ENCODE measurements around the gene GAK.

- TF ChIP-seq, protein P1, sequence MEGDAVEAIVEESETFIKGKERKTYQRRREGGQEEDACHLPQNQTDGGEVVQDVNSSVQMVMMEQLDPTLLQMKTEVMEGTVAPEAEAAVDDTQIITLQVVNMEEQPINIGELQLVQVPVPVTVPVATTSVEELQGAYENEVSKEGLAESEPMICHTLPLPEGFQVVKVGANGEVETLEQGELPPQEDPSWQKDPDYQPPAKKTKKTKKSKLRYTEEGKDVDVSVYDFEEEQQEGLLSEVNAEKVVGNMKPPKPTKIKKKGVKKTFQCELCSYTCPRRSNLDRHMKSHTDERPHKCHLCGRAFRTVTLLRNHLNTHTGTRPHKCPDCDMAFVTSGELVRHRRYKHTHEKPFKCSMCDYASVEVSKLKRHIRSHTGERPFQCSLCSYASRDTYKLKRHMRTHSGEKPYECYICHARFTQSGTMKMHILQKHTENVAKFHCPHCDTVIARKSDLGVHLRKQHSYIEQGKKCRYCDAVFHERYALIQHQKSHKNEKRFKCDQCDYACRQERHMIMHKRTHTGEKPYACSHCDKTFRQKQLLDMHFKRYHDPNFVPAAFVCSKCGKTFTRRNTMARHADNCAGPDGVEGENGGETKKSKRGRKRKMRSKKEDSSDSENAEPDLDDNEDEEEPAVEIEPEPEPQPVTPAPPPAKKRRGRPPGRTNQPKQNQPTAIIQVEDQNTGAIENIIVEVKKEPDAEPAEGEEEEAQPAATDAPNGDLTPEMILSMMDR (IDR thresholded peaks at IDR 0.05; ENCODE audit: insufficient read depth, low read depth, low read length), result no peak
- TF ChIP-seq EZH2 (IDR thresholded peaks at IDR 0.05; ENCODE audit: insufficient read depth, low read length), result no peak
Observed at GRCh38 chr4:832108-832507, 100.0 kb downstream of the GAK start.

Data from astrocyte (in vitro differentiated cells and primary cell).